PFSK-1 (cell line): ENCODE measurements around the gene IL15RA.

Experiments
- FOXP2 ChIP-seq: optimal IDR thresholded peaks from 2 replicates; pipeline ENCODE3; 2011; ENCODE audit warnings: borderline replicate concordance, control low read depth, inconsistent platforms; ENCODE audit not compliant: insufficient read depth; ENCODE audit errors: extremely low read length, extremely low read depth
- POLR2AphosphoS5 ChIP-seq: IDR thresholded peaks from 2 replicates; pipeline ENCODE4 v1.6.1; 2012; ENCODE audit warnings: low read depth, mild to moderate bottlenecking, control low read depth, low read length, moderate library complexity
- SIN3A ChIP-seq: IDR thresholded peaks from 2 replicates; pipeline ENCODE4 v1.6.1; 2012; ENCODE audit warnings: mild to moderate bottlenecking, low read length, moderate library complexity, borderline replicate concordance; ENCODE audit not compliant: insufficient read depth
- TAF1 ChIP-seq: IDR thresholded peaks from 2 replicates; pipeline ENCODE4 v1.6.1; 2012; ENCODE audit warnings: low read length, control low read depth, borderline replicate concordance; ENCODE audit not compliant: insufficient read depth
- TF ChIP-seq, protein P1 (sequence below), 2 experiments: IDR thresholded peaks; 2 replicates each; pipeline versions ENCODE4 v1.6.1 to v1.8.0; 2011 to 2012; ENCODE audit warnings: low read depth in 2 of 2, low read length in 2 of 2, control low read depth in 1 of 2, inconsistent platforms in 1 of 2, mild to moderate bottlenecking in 1 of 2, moderate library complexity in 1 of 2; ENCODE audit not compliant: insufficient read depth in 1 of 2

DNA sequence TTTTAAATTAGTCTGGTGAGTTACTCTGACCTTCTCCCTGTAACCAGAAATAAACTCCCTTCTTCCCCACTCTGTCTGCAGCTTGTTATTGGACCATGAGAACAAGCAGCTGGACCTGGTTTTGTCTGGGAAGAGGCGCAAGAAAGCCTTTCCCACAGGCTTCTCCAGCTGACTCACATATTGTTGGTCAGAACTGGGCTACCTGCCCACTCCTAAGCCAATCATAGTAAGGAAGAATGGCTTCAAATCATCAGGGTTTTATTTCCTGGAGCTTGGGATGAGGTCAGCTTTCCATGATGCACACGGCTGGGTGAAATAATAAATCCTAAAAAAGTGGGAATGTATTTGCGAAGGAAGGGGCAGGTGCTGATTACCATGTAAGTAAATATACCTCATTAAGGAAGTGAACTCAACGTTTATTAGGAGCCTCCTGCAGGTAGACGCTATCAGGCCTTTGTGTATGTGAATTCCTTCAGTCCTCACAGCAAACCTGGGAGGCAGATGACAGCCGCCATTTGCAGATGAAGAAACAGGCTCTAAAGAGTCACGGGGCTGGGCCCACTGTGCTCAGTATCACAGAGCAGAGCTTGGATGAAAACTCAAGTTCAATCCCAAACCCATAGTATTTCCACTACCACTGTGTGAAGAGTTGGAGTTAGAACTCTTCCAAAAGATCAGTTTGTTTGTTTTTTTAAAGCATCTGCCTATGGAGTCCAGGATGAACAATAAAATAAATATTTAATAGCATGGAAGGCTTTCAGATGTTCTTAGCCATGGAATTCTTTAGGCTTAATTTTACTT lies 32.8 kb downstream of the IL15RA start:
- no peak for TF ChIP-seq SIN3A
- TF ChIP-seq POLR2AphosphoS5, result no peak
- TF ChIP-seq, protein P1, sequence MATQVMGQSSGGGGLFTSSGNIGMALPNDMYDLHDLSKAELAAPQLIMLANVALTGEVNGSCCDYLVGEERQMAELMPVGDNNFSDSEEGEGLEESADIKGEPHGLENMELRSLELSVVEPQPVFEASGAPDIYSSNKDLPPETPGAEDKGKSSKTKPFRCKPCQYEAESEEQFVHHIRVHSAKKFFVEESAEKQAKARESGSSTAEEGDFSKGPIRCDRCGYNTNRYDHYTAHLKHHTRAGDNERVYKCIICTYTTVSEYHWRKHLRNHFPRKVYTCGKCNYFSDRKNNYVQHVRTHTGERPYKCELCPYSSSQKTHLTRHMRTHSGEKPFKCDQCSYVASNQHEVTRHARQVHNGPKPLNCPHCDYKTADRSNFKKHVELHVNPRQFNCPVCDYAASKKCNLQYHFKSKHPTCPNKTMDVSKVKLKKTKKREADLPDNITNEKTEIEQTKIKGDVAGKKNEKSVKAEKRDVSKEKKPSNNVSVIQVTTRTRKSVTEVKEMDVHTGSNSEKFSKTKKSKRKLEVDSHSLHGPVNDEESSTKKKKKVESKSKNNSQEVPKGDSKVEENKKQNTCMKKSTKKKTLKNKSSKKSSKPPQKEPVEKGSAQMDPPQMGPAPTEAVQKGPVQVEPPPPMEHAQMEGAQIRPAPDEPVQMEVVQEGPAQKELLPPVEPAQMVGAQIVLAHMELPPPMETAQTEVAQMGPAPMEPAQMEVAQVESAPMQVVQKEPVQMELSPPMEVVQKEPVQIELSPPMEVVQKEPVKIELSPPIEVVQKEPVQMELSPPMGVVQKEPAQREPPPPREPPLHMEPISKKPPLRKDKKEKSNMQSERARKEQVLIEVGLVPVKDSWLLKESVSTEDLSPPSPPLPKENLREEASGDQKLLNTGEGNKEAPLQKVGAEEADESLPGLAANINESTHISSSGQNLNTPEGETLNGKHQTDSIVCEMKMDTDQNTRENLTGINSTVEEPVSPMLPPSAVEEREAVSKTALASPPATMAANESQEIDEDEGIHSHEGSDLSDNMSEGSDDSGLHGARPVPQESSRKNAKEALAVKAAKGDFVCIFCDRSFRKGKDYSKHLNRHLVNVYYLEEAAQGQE (IDR thresholded peaks at IDR 0.05; ENCODE audit: insufficient read depth in 1 of 2, low read depth in 2 of 2, low read length in 2 of 2), result no peak
- no peak for TF ChIP-seq FOXP2
- no peak for TF ChIP-seq TAF1
